GM12891 (cell line): Measurements from ENCODE around the gene BLM.

Experiments
- PAX5 ChIP-seq: IDR thresholded peaks from 2 replicates; pipeline ENCODE4 v1.6.1; 2011; ENCODE audit warnings: low read length, moderate library complexity, mild to moderate bottlenecking; ENCODE audit not compliant: insufficient read depth, severe bottlenecking
- POLR2A ChIP-seq: IDR thresholded peaks from 2 replicates; pipeline ENCODE4 v1.6.1; 2011; ENCODE audit warnings: low read depth, low read length, control low read depth
- POLR2AphosphoS5 ChIP-seq: IDR thresholded peaks from 2 replicates; pipeline ENCODE4 v1.6.1; 2011; ENCODE audit warnings: low read depth, low read length, control low read depth
- POU2F2 ChIP-seq: IDR thresholded peaks from 2 replicates; pipeline ENCODE4 v1.6.1; 2011; ENCODE audit warnings: low read depth, mild to moderate bottlenecking, control low read depth, low read length, moderate library complexity
- SPI1 ChIP-seq: IDR thresholded peaks from 2 replicates; pipeline ENCODE4 v1.6.1; 2011; ENCODE audit warnings: low read depth, low read length, control low read depth
- TAF1 ChIP-seq: IDR thresholded peaks from 2 replicates; pipeline ENCODE4 v1.6.1; 2011; ENCODE audit warnings: low read depth, low read length, control low read depth

DNA sequence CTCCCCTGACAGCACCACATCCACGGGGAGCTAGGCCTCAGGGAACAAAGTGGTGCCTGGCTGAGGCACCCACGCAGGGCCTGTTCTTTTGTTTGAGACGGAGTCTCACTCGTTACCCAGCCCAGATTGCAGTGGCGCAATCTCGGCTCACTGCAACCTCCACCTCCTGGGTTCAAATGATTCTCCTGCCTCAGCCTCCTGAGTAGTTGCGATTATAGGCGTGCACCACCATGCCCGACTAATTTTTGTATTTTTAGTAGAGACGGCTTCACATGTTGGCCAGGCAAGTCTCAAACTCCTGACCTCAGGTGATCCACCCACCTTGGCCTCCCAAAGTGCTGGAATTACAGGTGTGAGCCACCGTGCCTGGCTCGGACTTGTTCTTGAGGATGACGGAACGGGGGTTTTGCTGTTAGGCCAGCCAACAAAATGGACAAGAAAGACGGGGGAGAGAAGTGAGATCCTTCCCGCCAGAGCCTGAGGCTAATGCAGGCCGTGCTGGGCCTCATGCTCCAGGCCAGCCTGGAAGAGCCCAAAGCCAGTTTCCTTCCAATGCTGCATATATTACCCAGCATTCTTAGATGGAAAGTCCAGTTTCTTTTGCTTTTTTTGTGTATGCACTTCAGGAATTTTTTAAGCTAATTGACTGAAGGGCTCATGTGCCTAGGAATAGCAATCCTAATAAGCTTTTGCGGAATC lies 123.2 kb downstream of the BLM start:
- TF ChIP-seq POLR2A (no peak), POLR2AphosphoS5 (no peak), PAX5 (no peak), TAF1 (no peak), SPI1 (no peak), POU2F2 (no peak)
